NOMO-1 treated with dmso at 0.1 percent for 144 hours (cell line): ENCODE measurements around the gene TBC1D24.

Experiments
- DNase-seq: peaks from one replicate; lab custom pipeline; 2025; ENCODE audit not compliant: unreplicated experiment; lab: John Stamatoyannopoulos, UW

Gene TBC1D24

DNA sequence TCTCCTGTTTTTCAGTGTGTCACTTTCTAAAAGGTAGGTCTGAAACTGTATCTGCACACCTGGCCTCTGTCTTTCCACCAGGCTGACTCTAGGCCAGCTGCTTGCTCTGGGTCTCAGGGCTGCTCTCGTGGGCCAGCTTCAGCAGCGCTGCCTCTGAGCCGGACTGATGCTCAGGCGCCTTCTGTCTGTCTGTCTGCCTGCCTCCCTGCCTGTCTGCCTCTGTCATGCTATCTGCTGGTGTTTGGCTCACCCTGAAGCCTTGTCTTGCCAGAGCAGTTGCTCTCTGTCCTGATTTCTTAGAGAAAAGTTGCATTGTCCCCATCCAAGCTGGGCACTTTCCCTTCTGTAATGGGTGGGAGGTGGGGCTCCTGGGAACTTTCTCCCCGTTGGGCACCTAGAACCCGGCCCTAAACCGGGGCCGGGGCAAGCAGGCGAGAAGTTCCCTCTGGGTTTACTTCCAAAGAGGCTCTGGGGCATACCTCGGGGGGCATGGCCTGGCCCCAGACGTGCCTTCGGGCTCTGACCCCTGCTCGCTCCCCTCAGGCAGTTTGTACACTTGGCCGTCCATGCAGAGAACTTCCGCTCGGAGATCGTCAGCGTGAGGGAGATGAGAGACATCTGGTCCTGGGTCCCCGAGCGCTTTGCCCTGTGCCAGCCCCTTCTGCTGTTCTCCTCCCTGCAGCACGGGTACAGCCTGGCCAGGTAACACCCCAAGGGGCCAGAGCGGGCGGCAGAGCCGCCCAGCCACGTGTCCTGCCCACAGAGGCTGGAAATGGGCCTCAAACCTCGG lies 23.0 kb downstream of the TBC1D24 start:
- no peak for DNase-seq

DNA sequence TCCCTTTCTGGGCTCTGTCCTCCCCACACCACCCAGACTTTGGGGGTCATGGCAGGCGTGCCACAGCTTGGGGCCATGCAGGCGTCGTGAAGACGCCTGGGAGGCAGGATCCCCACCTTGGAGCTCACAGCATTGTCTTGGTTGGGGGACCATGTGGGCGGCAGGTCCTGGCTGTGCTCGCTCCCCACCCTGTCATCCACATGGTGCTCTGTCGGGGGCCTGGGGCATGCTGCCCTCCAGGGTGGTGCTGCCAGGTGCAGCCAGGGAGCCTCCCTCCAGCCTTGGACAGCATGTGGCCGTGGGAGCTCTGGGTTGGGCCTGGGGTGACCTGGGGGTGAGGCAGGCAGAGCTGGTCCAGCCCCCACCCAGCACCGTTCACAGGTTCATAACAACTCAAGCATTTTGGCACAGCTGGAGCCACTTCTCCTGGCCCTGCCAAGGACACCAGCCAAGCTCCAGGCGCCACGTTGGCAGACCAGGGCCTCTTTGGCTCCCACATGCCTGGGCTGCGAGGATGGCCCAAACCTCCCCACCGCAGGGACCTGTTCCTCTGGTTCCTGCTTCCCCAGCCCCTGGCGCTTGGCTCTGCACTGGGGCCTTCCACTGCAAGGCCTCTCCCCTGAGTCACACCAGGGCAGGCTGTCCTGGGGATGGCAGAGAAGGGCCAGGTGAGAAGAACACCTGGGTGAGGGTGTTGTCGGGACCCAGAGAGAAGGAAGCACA lies 23.8 kb downstream of the TBC1D24 start:
- DNase-seq, result no peak

DNA sequence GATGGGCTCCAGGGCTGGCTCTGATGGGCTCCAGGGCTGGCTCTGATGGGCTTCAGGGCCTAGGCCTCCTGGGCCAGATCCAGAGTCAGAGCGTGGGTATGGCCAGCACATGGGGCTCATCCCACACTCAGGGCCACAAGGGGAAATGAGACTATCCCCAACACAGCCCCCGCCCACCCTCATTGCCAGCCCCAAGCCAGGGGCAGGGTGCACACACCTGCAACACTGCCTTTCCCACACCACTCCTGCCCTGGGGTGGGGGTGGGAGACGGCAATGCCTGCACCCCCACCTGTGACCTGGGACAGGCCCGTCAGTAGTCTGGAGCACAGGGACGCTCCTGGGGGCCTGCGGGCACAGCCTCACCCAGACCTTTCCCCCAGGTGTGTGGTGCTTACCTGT lies 24.5 kb downstream of the TBC1D24 start:
- DNase-seq, result no peak

DNA sequence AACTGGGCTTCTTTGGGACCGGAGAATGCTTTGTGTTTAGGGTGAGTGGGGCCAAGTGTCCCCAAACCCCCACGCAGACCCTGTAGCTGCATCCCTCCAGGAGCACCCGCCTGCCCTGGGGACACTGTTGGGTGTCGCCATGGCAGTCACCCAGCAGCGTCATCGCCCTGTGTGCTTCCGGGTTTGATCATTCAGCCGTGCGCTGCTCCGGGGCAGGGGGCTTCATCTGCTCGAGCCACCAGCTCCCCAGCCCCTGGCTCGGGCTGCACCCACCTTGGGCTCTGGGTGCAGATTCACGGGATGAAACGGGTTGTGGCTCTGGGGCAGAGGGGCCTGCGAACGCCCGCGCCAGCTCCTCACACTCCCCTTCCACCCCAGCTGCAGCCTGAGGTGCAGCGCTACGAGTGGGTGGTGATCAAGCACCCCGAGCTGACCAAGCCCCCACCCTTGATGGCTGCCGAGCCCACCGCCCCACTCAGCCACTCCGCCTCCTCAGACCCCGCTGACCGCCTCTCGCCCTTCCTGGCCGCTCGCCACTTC lies 25.0 kb downstream of the TBC1D24 start:
- DNase-seq, result no peak

DNA sequence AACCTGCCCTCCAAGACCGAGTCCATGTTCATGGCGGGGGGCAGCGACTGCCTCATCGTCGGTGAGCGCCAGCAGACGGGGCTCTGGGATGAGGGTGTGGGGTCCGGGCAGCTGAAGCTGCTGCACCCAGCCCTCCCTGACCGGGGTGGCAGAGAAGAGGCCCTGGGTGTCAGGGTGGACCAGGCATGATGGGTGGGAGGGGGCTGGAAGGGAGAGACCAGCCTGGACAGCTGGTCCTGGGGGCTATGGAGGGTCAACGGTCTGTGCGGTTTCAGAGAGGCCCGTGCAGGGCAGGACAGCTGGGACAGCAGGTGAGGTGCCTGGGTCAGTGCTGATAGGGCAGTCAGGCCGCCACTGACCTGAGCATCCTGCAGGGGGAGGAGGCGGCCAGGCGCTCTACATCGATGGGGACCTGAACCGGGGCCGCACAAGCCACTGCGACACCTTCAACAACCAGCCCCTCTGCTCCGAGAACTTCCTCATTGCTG lies 25.5 kb downstream of the TBC1D24 start:
- DNase-seq, result no peak

DNA sequence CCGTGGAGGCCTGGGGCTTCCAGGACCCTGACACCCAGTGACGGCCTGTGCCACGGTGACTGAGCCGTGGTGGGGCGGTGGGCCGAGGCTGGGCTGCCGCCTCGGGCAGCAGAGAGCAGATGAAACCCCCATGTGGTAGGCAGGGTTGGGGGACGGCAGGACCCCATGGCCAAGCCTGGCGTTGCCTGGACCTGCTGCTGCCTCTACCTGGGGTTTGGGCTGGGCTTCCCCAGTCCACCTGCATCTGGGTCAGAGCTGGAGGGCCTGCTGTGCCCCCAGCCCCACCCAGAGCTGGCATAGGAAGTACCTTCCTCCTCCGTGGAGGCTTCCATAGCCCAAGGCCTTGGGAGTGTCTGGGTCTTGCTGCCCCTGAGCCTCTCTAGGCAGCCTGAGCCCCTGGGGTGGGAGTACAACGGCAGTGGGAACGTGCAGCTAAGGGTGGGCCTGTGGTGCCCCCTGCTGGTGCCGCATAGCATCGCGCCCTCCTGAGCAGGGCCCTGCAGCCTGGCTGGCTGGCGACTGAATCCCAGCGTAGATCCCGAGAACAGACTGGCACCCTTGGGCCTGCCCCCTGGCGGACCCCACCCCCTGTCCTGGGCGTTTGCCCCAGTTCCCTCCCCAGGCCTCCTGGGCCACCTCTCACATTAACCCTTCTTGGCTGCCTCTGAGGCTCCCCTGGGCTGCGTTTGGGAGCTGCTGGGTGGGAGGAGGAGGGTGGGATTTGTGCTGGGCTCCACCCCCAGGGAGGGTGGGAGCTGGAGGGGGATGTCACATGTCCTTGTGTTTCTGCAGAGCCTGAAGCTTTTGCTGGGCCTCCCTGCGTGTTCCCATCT lies 26.2 kb downstream of the TBC1D24 start:
- DNase-seq, result peak; percentile 61

DNA sequence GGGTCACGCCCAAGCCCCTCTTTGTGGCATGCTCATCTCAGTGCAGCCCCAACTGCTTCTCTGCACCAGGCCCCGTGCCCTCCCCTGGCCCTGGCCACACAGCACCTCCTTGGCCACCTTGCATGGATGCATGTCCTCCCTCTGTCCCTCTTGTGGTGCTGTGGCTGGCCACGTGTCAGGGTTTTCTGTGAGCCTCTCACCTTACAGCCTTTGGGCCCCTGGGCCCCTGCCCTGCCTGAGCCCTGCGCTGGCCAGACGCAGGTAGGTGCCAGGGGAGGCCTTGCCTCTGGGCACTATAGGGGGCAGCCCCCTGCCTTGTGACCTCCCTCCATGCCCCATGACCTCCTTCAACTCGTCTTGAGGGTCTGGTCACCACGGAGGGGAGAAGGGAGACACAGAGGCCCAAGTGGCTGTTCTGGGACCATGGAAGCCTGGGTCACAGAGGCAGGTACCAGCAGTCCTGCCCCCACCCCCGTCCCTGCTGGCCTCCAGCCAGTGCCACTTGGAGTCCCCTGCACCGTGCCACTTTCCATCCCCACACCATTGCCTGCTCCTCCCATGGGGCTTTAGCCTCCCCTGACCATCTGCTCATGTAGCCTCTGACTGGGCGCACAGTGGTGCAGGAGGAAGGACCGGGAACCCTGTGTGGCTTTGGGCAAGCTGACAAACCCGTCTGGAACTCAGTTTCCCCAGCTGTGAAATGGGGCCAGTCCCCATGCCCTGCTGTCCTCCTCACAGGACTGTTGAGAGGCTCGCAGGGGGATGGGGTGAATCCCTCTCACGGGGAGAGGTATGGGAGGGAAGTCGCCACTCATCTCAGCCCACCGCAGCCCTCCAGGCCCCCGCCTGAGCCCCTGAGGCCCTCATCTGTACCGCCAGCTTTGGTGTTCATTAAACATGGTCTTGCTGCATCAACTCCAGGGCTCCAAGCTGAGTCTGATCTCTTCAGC lies 27.3 kb downstream of the TBC1D24 start:
- no peak for DNase-seq

DNA sequence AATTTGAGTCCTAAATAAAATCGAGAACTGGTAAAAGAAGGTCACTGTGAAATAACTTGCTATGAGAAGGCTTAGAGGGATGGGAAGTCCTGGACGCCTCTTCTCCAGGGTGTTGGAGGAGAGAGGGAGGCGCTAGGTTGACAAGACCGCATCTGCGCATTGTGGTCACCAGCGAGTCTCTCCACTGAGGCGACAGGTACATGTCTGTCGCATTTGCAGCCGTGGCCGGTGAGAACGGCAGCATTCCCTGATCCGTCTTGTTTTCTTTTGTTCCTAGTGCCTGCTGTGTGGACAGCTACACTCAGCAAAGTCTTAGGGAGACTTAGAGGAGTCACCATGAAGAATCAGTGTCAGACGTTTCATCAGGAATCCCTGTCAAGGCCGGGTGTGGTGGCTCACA lies 30.8 kb downstream of the TBC1D24 start:
- no peak for DNase-seq

DNA sequence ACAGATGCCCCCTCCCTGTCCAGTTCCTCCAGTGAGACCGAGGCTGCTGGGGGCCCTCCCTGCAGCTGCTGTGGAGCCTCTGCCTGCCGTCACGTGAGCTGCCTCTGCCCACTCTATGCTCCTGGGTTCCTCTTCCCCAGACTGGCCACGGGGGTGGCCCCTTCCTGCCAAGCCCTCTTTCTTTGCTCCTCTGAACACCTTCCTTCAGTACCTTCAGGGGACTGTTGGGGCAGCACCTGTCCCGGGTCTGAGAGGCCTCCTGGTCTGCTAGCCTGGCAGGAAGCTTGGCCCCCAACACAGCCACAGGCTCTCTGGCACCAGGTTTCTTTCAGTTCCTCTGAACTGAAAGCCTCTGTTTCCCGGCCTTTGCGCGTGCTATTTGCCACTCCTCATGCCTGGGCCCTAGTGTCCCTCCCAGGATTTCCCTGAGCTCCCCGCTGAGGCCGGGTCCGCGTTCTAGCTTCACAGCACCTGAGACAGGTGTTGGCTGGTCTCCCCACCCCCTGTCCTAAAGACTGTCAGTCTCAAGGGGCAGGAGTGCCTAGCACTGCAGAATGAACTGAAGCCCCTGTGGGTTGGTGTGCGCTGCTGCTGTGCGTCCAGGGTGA lies 32.2 kb downstream of the TBC1D24 start:
- peak; percentile 83 for DNase-seq

DNA sequence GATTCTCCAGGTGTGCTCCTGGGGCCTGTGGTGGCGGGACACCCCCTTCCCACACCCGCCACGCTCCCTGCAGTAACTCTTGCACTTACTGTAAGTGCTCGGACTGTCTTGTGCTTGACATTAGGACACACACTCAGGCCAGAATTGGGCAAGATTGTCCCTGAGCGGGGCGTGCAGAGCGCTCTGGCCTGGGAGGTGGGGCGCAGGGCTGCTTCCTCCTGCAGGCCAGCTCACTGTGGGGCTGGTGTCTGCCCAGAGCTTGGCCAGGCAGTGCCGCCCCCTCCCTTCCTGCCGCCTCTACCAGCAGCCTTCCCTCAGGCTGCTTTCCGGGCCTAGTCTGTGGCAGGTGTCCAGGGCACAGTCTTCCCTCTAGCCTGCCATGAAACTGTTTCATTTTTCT lies 32.7 kb downstream of the TBC1D24 start:
- peak; percentile 57 for DNase-seq

DNA sequence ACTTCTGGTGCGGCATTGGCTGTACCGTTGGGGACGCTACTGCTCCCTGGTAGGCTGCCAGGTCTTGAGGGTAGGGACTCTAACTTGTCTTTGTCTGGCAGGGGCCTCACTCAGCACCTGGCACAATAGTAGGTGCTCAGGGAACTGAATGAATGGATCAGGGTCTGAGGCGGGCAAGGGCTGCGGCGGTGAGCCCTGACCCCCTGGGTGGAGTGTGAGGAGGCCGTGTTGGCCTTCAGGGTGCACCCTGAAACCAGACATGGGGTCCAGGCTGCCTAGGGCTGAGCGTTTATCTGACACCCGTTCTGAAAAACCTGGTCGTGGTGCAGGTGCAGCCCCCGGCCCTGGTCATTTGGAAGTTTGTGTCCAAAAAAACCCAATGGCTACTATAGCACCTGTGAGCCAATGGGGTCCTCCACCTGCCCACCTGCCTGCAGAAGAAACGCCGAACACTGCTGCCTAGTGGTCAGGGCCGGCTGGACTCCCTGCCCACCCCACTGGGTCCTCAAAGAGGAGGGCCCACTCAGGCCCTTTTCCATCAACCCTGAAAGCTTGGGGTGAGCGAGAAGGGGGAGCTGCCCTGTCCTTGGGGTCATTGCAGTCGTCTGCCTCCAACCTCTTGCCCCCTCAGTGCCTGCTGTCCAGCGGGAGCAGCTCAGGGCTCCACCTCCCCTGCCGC lies 33.9 kb downstream of the TBC1D24 start:
- no peak for DNase-seq

DNA sequence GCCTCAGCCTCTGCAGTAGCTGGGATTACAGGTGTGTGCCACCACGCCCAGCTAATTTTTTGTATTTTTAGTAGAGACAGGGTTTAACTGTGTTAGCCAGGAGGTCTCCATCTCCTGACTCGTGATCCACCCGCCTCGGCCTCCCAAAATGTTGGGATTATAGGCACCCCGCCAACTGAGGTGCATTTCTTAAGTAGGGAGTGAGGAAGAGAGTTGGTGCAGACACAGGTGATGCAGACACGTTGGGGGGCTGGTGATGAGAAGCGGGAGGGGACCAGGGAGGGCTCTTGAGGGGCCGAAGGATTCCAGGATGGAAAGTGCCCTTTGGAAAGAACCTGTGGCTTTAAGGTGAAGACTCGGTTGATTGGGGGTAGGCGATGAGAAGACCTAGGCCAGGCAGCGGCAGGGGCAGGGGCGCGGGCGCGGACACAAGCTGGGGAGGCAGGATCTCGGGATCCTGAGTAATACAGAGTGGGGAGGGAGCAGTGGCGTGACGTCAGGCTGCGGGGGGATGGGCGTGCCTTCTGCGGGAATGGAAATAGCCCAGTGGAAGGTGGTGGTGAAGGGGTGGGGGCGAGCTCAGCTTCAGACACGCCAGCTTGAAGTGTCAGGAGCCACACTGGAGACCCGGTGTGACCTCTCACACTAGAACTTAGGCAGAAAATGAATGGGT lies 36.3 kb downstream of the TBC1D24 start:
- DNase-seq, result no peak

DNA sequence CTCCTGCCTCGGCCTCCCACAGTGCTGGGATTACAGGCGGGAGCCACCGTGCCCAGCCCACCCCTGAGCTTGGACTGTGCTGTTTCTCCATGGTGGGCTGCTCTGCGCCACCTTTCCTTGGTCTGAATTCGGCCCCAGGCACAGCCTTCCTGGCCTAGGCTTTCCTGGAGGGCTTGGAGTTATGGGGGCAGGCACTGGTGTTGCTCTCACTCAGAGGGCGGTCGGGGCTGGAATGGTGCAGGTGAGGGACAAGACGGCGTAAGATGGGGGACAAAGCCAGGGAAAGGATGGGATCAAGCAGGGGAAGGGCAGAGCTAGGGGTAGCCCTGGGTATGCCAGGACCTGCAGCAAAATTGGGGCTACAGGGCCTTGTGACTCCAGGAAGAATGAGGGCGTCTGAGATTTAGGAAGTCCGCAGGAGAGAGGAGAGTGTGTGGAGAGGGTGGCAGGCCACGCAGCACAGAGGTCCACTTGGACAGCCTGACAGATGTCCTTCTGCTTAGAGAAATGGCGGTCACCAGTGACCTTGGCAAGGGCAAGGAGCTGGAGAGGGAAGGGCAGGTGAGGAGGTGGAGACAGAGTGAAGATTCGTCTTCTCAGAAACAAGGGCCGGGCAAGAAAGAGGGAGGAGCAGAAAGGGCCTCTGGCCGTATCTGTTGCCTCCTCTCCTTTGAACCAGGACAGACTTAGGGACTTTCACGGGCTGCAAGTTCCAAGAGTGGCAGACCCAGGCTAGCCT lies 37.2 kb downstream of the TBC1D24 start:
- no peak for DNase-seq

DNA sequence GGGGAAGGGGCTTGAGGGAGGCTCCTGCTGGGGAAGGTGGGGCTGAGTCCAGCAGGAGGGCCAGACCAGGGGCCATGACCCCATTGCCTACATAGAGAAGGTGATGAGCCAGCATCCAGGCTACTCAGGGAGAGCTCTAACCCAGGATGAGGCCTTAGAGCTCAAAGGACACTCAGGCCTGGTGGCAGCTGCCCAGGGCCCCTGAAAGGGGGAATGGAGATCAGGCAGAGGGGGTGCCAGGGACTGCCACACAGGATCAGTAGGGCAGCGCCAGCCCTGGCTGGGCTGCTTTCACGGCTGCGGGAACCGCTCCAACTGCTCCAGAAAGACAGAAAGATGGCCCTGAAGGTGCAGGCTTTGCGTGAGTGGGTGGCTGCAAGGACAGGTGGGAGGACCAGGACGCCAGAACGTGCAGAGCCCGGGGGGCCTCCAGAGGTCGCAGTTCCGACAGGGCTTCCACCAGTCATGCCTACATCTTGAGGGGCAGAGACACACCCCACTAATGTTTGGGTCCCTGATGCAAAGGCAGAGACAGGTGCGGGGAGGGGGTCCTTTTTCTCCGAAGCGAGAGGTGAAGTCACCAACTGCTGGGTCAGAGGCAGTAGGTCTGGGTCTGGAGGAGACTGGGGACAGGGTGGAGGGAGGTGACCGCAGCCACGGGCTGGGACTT lies 37.9 kb downstream of the TBC1D24 start:
- no peak for DNase-seq

DNA sequence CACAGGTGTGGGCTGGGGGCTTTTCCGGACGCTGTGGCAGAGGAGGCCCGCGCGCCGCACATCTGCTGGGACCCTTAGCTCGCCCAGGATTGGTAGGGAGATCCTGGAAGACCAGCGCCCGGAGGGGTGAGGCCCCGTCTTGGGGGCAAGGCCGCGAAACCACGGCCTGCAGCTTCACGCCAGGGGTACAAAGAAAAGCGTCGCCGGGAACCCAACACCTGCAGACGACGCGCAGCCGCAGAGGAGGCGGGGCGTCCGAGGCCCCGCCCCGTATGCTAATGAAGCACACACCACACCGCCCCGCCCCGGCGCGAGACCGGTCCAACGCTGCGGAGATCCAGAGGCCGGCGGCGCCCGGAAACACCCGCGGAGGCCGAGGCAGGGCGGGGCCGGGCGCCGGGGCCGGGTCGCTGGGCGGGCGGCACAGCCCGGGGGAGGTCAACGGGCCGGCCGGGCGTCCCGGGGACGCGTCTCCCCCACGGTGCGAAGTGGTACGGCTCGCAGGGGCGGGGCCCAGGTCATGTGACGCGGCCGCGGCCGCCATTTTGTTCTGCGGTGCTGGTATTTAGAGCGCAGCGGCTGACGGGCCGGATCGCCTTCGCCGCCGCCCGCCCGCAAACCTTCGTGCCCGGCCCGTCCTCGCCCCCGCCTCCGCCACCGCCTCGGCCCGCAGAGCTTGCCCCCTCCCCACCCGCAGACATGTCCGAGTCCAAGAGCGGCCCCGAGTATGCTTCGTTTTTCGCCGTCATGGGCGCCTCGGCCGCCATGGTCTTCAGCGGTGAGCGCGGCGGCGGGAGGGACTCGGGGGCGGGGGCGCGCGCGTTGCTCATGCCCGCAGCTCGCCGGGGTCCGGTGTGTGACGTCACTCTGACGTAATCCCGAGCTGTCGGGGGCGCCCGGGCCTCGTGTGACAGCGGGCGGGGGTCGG lies 38.7 kb downstream of the TBC1D24 start, which contains the start of gene ATP6V0C:
TSS of gene ATP6V0C (plus strand) at position 548 of the 928 bp plus-strand sequence. CDS start at position 700, 152 bp downstream.
- DNase-seq, result peak; percentile 81
